Renal cortical epithelial cell (primary cell): ENCODE results near the gene SLC1A7. TPM values are rescaled to one million over a fixed set of nuclear protein-coding genes. Genes with fewer than 3 reads are reported as not detected.

Experiments used
- DNase-seq: peaks from one replicate; pipeline ENCODE4 v3.0.0-alpha.2; 2011; ENCODE audit warnings: low read depth
- total RNA-seq: library from RNA; depleted of rRNA; stranded (reverse); fragments of >200 nt; gene quantifications from 2 replicates; pipeline ENCODE4 v1.2.3, GENCODE V29; 2014

Gene SLC1A7
- total RNA-seq, 1 donor from 2014 or later: not detected

GRCh38 chr1:53091841-53092645 lies 50.4 kb downstream of the SLC1A7 start:
- no peak for DNase-seq

- no peak for DNase-seq
Observed at GRCh38 chr1:53090227-53091147, 52.0 kb downstream of the SLC1A7 start.

GRCh38 chr1:53089478-53090226 lies 52.8 kb downstream of the SLC1A7 start:
- DNase-seq: peak; percentile 31

GRCh38 chr1:53088616-53089300 lies 53.7 kb downstream of the SLC1A7 start:
- DNase-seq: no peak

GRCh38 chr1:53087332-53088285 lies 54.8 kb downstream of the SLC1A7 start:
- no peak for DNase-seq

- no peak for DNase-seq
Observed at GRCh38 chr1:53086491-53087070, 55.9 kb downstream of the SLC1A7 start.

- DNase-seq: no peak
Observed at GRCh38 chr1:53085405-53085804, 57.0 kb downstream of the SLC1A7 start.

- no peak for DNase-seq
Observed at GRCh38 chr1:53084589-53084971, 57.9 kb downstream of the SLC1A7 start.

GRCh38 chr1:53083636-53084588 lies 58.5 kb downstream of the SLC1A7 start:
- no peak for DNase-seq

- DNase-seq: no peak
Observed at GRCh38 chr1:53082826-53083455, 59.5 kb downstream of the SLC1A7 start.

- DNase-seq: no peak
Observed at GRCh38 chr1:53081384-53082066, 60.9 kb downstream of the SLC1A7 start.

- DNase-seq: no peak
Observed at GRCh38 chr1:53080769-53081168, 61.7 kb downstream of the SLC1A7 start.

- DNase-seq: no peak
Observed at GRCh38 chr1:53080041-53080440, 62.4 kb downstream of the SLC1A7 start.

- DNase-seq: no peak
Observed at GRCh38 chr1:53079251-53079650, 63.2 kb downstream of the SLC1A7 start.

GRCh38 chr1:53078333-53079101 lies 63.9 kb downstream of the SLC1A7 start:
- no peak for DNase-seq

GRCh38 chr1:53077599-53077965 lies 64.9 kb downstream of the SLC1A7 start:
- DNase-seq: no peak
